OCI-LY7 (cell line): ENCODE data around the gene DNAJC21. TPM values are rescaled to one million over a fixed set of nuclear protein-coding genes. Genes with fewer than 3 reads are reported as not detected.

Source experiments
- BruUV-seq: library from RNA; stranded (reverse); fragments of 400-500 nt; replicated peaks from 2 replicates; lab custom pipeline; 2021; lab: Mats Ljungman, UMichigan
- CTCF ChIA-PET: fragments of 300-600 bp; sonication (Branson Sonifier 250); formaldehyde crosslinking; loops from one replicate; lab custom pipeline; 2022; ENCODE audit warnings: antibody characterized with exemption; ENCODE audit not compliant: unreplicated experiment; lab: Charles Lee
- POLR2A ChIA-PET: fragments of 300-600 bp; sonication (Branson Sonifier 250); formaldehyde crosslinking; loops from one replicate; lab custom pipeline; 2022; ENCODE audit warnings: antibody characterized with exemption; lab: Charles Lee
- DNase-seq: peaks from one replicate; pipeline ENCODE4 v3.0.0-alpha.2; 2015; ENCODE audit warnings: low spot score
- H2AFZ ChIP-seq: fragments of 200-600 bp; sonication (generic), shearing (Covaris generic); 2 replicates; pipeline ENCODE4 v1.6.1; 2014; ENCODE audit warnings: mild to moderate bottlenecking, antibody characterized with exemption, low read length, moderate library complexity
- H3K27ac ChIP-seq: fragments of 200-600 bp; sonication (generic); 2 replicates; pipeline ENCODE4 v1.5.1; 2014; ENCODE audit warnings: mixed run types, low read depth, mild to moderate bottlenecking, moderate library complexity, low read length, inconsistent platforms; ENCODE audit not compliant: poor library complexity, severe bottlenecking
- H3K36me3 ChIP-seq: fragments of 200-600 bp; sonication (generic); 2 replicates; pipeline ENCODE4 v1.6.1; 2014; ENCODE audit warnings: mild to moderate bottlenecking, antibody characterized with exemption, low read length, moderate library complexity, mixed read lengths; ENCODE audit not compliant: insufficient read depth
- H3K4me1 ChIP-seq: fragments of 200-600 bp; sonication (generic); 2 replicates; pipeline ENCODE4 v1.5.1; 2014; ENCODE audit warnings: mild to moderate bottlenecking, low read length; ENCODE audit not compliant: insufficient read depth, poor library complexity, severe bottlenecking
- H3K4me2 ChIP-seq: fragments of 200-600 bp; sonication (generic); 2 replicates; pipeline ENCODE4 v1.6.1; 2014; ENCODE audit warnings: mild to moderate bottlenecking, low read length
- H3K4me3 ChIP-seq: fragments of 200-600 bp; sonication (generic); 2 replicates; pipeline ENCODE4 v1.5.1; 2014; ENCODE audit warnings: mild to moderate bottlenecking, low read depth, low read length; ENCODE audit not compliant: poor library complexity, severe bottlenecking
- H3K79me2 ChIP-seq: fragments of 200-600 bp; sonication (generic); 2 replicates; pipeline ENCODE4 v1.6.1; 2016; ENCODE audit warnings: low read depth, mild to moderate bottlenecking, low read length, moderate library complexity, mixed read lengths; ENCODE audit not compliant: insufficient read depth
- H3K9me2 ChIP-seq: fragments of 200-600 bp; sonication (generic); 2 replicates; pipeline ENCODE4 v1.6.1; 2016; ENCODE audit warnings: mild to moderate bottlenecking, low read length, mixed read lengths; ENCODE audit not compliant: insufficient read depth
- H3K9me3 ChIP-seq: fragments of 200-600 bp; sonication (generic); 2 replicates; pipeline ENCODE4 v1.6.1; 2014; ENCODE audit warnings: mild to moderate bottlenecking, mixed run types, low read length, mixed read lengths
- H4K20me1 ChIP-seq: fragments of 200-600 bp; sonication (generic); 2 replicates; pipeline ENCODE4 v1.6.1; 2014; ENCODE audit warnings: mild to moderate bottlenecking, antibody characterized with exemption, low read length, moderate library complexity, mixed read lengths; ENCODE audit not compliant: insufficient read depth
- CTCF ChIP-seq: fragments of 200-600 bp; sonication (generic); conservative IDR thresholded peaks from 2 replicates; pipeline ENCODE4 v1.5.1; 2014; ENCODE audit warnings: mild to moderate bottlenecking, antibody characterized with exemption, low read length, moderate library complexity, mixed read lengths
- EZH2phosphoT487 ChIP-seq: fragments of 200-600 bp; sonication (generic); IDR thresholded peaks from 2 replicates; pipeline ENCODE4 v1.6.1; 2018; ENCODE audit warnings: low read depth, borderline replicate concordance, mild to moderate bottlenecking, mixed run types, antibody characterized with exemption, low read length, moderate library complexity, mixed read lengths
- intact Hi-C: fragments of 100-400 bp; cut with micrococcal nuclease; formaldehyde crosslinking; loops from one replicate; pipeline ENCODE4 v1.10.0; 2022; ENCODE audit not compliant: unreplicated experiment
- total RNA-seq, 2 experiments: library from RNA; depleted of rRNA in 1 of 2; stranded (reverse); fragments of >200 nt in 1 of 2; shearing (Covaris generic) in 1 of 2; gene quantifications; 2 replicates each; pipeline ENCODE4 v1.2.3, GENCODE V29; 2014 to 2022

The DNAJC21 gene
- total RNA-seq, 2 experiments from 2014 or later, result 29.4 to 67.6 TPM

GRCh38 chr5:34915139-34915855, 14.1 kb upstream of the DNAJC21 start, which contains the start of the genes BRIX1 and RAD1:
BRIX1 (plus strand) TSS chr5:34915711; CDS start chr5:34915739, 28 bp downstream.
RAD1 (minus strand) TSS chr5:34915504; CDS start chr5:34914892, 612 bp downstream.
- Histone ChIP-seq H3K27ac (peak within 1 kb of the TSS; percentile 79), H3K9me3 (no peaks in the 10 kb centered on the region), H3K36me3 (peaks cover 74% of the 10 kb centered on the region), H4K20me1 (peaks cover 17% of the 10 kb centered on the region; the same call in 1 of the 2 replicates), H2AFZ (peak within 1 kb of the TSS; percentile 48; the same call in 1 of the 2 replicates), H3K4me2 (peak within 1 kb of the TSS; percentile 92), H3K9me2 (no peaks in the 10 kb centered on the region), H3K79me2 (peaks cover 92% of the 10 kb centered on the region), H3K4me1 (peaks cover 27% of the 10 kb centered on the region), H3K4me3 (peak within 1 kb of the TSS; percentile 86)
- TF ChIP-seq EZH2phosphoT487 (no peak), CTCF (no peak)
- intact Hi-C loops, result loop anchor here (1.0 to 10.0 kb wide), 7 partner anchors 14 to 1960 kb away; partner anchors contain the start of genes DNAJC21, LMBRD2, NIPBL and SKP2
- DNase-seq, result peak; percentile 96
- POLR2A ChIA-PET, result interaction anchor here (0.8 to 5.0 kb wide), 13 partner anchors 9 to 392 kb away, joined by 3 to 102 read pairs (median 5); partner anchors contain the start of genes DNAJC21 and TTC23L
- CTCF ChIA-PET, result interaction anchor here (1.6 kb wide), 1 partner anchor 14 kb away, joined by 9 read pairs; the partner anchor contains the start of gene DNAJC21
- BruUV-seq, result no TSS peak

- Histone ChIP-seq H3K27ac (peak overlapping the region; percentile 79), H3K9me3 (no peaks in the 10 kb centered on the region), H3K36me3 (peaks cover 74% of the 10 kb centered on the region), H2AFZ (0 out of 2 replicates have a peak overlapping the region, but pooled peaks have one; percentile 20), H3K79me2 (peaks cover 95% of the 10 kb centered on the region), H3K4me3 (peak overlapping the region; percentile 86), H3K4me1 (peaks cover 27% of the 10 kb centered on the region), H3K4me2 (peak overlapping the region; percentile 92), H4K20me1 (peaks cover 20% of the 10 kb centered on the region; the same call in 1 of the 2 replicates), H3K9me2 (no peaks in the 10 kb centered on the region)
- TSS peak; percentile 82 for BruUV-seq
- DNase-seq, result peak; percentile 27
- TF ChIP-seq CTCF (no peak), EZH2phosphoT487 (no peak)
- intact Hi-C loops, result loop anchor here (1.0 to 10.0 kb wide), 7 partner anchors 13 to 1959 kb away; partner anchors contain the start of genes DNAJC21, LMBRD2, NIPBL and SKP2
- CTCF ChIA-PET, result interaction anchor here (1.6 kb wide), 1 partner anchor 14 kb away, joined by 9 read pairs; the partner anchor contains the start of gene DNAJC21
- POLR2A ChIA-PET, result interaction anchor here (0.9 to 5.0 kb wide), 11 partner anchors 8 to 393 kb away, joined by 3 to 102 read pairs (median 5); partner anchors contain the start of genes DNAJC21 and TTC23L
Observed at GRCh38 chr5:34915856-34916192, 13.5 kb upstream of the DNAJC21 start.
